ENCODE results near the gene SENP2. TPM values are rescaled to one million over a fixed set of nuclear protein-coding genes. Genes with fewer than 3 reads are reported as not detected.

SENP2 gene
- total and polyA plus RNA-seq, 10 of the 15 experiments (the other 5 are each of a cell fraction or from before 2014, with no cell fraction given), result 9.0 to 42.7 (median 25.1) TPM

GRCh38 chr3:185585859-185586685 lies at the start of gene SENP2 (continued):
- TF ChIP-seq ZNF592 (IDR thresholded peaks at IDR 0.05) (no peak), CREM (IDR thresholded peaks at IDR 0.05; ENCODE audit: low read depth) (peak; percentile 99), NFYB (IDR thresholded peaks at IDR 0.05; ENCODE audit: insufficient read depth, low read depth, low read length) (peak; percentile 88), SPI1 (IDR thresholded peaks at IDR 0.05; ENCODE audit: borderline replicate concordance, insufficient read depth, low read depth, low read length) (no peak), JUND (IDR thresholded peaks at IDR 0.05; ENCODE audit: low read depth, low read length) (0 out of 2 replicates have a peak, but pooled peaks have one; percentile 40), CREB1 (IDR thresholded peaks at IDR 0.05; ENCODE audit: low read depth) (peak; percentile 99), ZNF687 (IDR thresholded peaks at IDR 0.05) (peak; percentile 66; the same call in 1 of the 2 replicates), KDM1A (IDR thresholded peaks at IDR 0.05; ENCODE audit: borderline replicate concordance) (no peak), MLLT1 (IDR thresholded peaks at IDR 0.05) (no peak), KLF5 (IDR thresholded peaks at IDR 0.05; ENCODE audit: partially characterized antibody) (no peak), HSF1 (IDR thresholded peaks at IDR 0.05; ENCODE audit: low read depth, low read length) (no peak), TAF1 (IDR thresholded peaks at IDR 0.05; ENCODE audit: borderline replicate concordance, low read depth, low read length) (peak; percentile 44; the same call in 1 of the 2 replicates), SIN3A (IDR thresholded peaks at IDR 0.05; ENCODE audit: low read depth, low read length) (peak; percentile 46), POU2F2 (IDR thresholded peaks at IDR 0.05; ENCODE audit: borderline replicate concordance, low read depth, low read length) (0 out of 3 replicates have a peak, but pooled peaks have one; percentile 5), RFX5 (IDR thresholded peaks at IDR 0.05; ENCODE audit: low read depth, low read length) (peak; percentile 96), USF2 (IDR thresholded peaks at IDR 0.05; ENCODE audit: borderline replicate concordance, low read depth, low read length) (peak; percentile 10; the same call in 1 of the 2 replicates)

All from GM12878 (cell line).